Measurements from ENCODE around the gene TAS1R3.
A peak's percentile ranks its signal among the peaks of the same experiment; 100 is the strongest.

The TAS1R3 gene

DNA sequence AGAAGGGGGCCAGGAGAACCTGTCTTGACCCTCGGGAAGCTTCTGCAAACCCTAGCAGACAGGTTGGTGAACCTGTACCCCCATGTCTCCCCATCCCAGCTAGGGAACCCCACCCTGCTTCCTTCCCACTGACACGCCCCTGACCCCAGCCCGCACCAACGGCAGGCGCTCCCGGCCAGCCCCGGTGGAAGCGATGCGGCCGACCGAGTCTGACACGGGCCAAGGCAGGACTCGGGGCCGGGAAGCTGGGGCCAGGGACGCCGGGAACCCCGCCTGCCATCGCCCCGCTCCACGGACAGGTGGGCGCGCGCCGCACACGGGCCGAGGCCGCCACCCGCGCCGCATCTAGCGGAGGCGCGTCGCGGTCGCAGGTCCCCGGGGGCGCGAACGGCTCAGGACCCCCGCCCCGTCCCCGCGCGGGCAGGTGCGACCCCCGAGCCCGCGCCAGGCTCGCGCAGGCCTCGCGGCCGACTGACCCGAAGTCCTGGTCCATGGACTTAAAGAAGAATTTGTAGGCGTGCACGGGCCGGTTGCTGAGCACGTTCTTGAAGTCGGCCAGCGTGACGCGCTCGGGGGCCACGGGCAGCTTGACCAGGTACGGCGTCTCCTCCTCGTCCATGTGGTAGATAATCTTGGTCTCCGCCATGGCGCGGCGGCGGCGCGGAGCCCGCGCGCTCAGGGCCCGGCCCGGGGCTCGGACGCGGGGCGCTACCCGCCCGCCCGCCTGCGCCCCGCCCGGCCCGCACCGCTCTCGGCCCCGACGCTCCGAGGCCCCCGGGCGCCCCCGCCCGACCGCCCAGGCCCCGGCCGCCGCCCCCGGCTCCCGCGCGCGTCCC lies 17.6 kb downstream of the TAS1R3 start:
- Histone ChIP-seq H3K9me3 (replicated peaks; ENCODE audit: insufficient read depth, low read length) (no peaks in the 10 kb centered on the region), H3K27ac (ENCODE audit: low read length) (no peak overlapping the region), H3K9ac (ENCODE audit: low read length) (peak overlapping the region; percentile 61), H3F3A (ENCODE audit: insufficient read depth, low read length) (no peaks in the 10 kb centered on the region), H3K9me2 (replicated peaks; ENCODE audit: insufficient read depth, low read length) (no peaks in the 10 kb centered on the region), H3K4me1 (ENCODE audit: low read length) (no peaks in the 10 kb centered on the region), H3K4me2 (ENCODE audit: low read depth, low read length) (peak overlapping the region; percentile 94), H4K20me1 (ENCODE audit: insufficient read depth, low read length) (no peaks in the 10 kb centered on the region), H3K27me3 (replicated peaks; ENCODE audit: insufficient read depth, low read length) (peaks cover 20% of the 10 kb centered on the region), H3K4me3 (ENCODE audit: low read length) (peak overlapping the region; percentile 74), H2AFZ (ENCODE audit: low read length) (no peak overlapping the region), H3K36me3 (replicated peaks; ENCODE audit: insufficient read depth, low read length) (no peaks in the 10 kb centered on the region), H3K79me2 (ENCODE audit: low read length) (peaks cover 22% of the 10 kb centered on the region)
- TF ChIP-seq EZH2phosphoT487 (IDR thresholded peaks at IDR 0.05; ENCODE audit: low read length) (no peak), EZH2 (optimal IDR thresholded peaks at IDR 0.05; ENCODE audit: low read depth, low read length) (no peak)
- TF ChIP-seq, protein P1, sequence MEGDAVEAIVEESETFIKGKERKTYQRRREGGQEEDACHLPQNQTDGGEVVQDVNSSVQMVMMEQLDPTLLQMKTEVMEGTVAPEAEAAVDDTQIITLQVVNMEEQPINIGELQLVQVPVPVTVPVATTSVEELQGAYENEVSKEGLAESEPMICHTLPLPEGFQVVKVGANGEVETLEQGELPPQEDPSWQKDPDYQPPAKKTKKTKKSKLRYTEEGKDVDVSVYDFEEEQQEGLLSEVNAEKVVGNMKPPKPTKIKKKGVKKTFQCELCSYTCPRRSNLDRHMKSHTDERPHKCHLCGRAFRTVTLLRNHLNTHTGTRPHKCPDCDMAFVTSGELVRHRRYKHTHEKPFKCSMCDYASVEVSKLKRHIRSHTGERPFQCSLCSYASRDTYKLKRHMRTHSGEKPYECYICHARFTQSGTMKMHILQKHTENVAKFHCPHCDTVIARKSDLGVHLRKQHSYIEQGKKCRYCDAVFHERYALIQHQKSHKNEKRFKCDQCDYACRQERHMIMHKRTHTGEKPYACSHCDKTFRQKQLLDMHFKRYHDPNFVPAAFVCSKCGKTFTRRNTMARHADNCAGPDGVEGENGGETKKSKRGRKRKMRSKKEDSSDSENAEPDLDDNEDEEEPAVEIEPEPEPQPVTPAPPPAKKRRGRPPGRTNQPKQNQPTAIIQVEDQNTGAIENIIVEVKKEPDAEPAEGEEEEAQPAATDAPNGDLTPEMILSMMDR (IDR thresholded peaks at IDR 0.05; ENCODE audit: low read length), result no peak
- DNase-seq, result no peak

DNA sequence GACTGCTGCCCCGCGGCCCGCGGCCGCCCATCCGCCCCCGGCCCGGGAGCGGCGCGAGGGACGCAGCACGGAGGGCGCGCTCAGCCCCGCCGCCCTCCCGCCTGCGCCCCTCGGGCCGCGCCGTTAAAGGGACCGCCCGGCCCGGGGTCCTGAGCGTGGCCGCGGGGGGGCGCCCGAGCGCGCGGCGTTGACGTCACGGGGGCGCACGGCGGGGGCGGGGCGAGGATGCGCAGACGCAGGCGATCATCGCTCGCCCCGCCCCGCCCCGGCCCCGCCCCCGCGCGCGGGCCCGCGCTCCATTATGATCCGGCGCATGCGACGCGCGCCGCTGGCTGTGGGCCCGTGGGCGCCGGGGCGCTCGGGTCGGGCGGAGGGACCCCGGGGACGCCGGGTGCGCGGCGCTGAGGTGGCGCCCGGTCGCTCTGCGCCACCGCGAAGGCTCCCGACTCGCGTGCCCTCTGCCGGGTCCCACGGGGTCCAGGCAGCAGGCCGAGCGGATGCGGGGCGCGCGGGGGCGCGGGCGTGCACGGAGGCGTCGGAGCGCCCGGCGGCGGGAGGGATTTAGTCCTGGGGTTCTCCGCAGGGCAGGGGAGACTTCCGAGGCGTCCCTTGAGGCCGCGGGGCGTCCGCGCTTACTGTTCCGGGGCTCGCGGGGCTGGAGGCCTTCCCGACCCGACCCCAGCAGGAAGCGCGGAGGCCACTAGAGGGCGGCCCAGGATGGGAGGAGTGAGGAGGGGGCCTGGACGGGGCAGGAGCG lies 18.4 kb downstream of the TAS1R3 start, which contains the start of gene DVL1:
DVL1 (minus strand) TSS at position 163 of the 757 bp plus-strand sequence. CDS start 353 bp downstream, outside the sequence.
- Histone ChIP-seq H3K79me2 (ENCODE audit: low read length) (peaks cover 22% of the 10 kb centered on the region), H3K4me2 (ENCODE audit: low read depth, low read length) (peak within 1 kb of the TSS; percentile 94), H3K27ac (ENCODE audit: low read length) (no peak within 1 kb of the TSS), H3K4me3 (ENCODE audit: low read length) (peak within 1 kb of the TSS; percentile 74), H3K9me3 (replicated peaks; ENCODE audit: insufficient read depth, low read length) (no peaks in the 10 kb centered on the region), H3F3A (ENCODE audit: insufficient read depth, low read length) (no peaks in the 10 kb centered on the region), H3K9me2 (replicated peaks; ENCODE audit: insufficient read depth, low read length) (no peaks in the 10 kb centered on the region), H3K9ac (ENCODE audit: low read length) (peak within 1 kb of the TSS; percentile 81), H3K27me3 (replicated peaks; ENCODE audit: insufficient read depth, low read length) (peaks cover 28% of the 10 kb centered on the region), H4K20me1 (ENCODE audit: insufficient read depth, low read length) (no peaks in the 10 kb centered on the region), H3K36me3 (replicated peaks; ENCODE audit: insufficient read depth, low read length) (no peaks in the 10 kb centered on the region), H3K4me1 (ENCODE audit: low read length) (no peaks in the 10 kb centered on the region), H2AFZ (ENCODE audit: low read length) (no peak within 1 kb of the TSS)
- DNase-seq, result peak; percentile 67
- TF ChIP-seq, protein P1 (IDR thresholded peaks at IDR 0.05; ENCODE audit: low read length), result peak; percentile 39; the same call in 1 of the 2 replicates
- TF ChIP-seq EZH2 (optimal IDR thresholded peaks at IDR 0.05; ENCODE audit: low read depth, low read length) (no peak), EZH2phosphoT487 (IDR thresholded peaks at IDR 0.05; ENCODE audit: low read length) (no peak)

DNA sequence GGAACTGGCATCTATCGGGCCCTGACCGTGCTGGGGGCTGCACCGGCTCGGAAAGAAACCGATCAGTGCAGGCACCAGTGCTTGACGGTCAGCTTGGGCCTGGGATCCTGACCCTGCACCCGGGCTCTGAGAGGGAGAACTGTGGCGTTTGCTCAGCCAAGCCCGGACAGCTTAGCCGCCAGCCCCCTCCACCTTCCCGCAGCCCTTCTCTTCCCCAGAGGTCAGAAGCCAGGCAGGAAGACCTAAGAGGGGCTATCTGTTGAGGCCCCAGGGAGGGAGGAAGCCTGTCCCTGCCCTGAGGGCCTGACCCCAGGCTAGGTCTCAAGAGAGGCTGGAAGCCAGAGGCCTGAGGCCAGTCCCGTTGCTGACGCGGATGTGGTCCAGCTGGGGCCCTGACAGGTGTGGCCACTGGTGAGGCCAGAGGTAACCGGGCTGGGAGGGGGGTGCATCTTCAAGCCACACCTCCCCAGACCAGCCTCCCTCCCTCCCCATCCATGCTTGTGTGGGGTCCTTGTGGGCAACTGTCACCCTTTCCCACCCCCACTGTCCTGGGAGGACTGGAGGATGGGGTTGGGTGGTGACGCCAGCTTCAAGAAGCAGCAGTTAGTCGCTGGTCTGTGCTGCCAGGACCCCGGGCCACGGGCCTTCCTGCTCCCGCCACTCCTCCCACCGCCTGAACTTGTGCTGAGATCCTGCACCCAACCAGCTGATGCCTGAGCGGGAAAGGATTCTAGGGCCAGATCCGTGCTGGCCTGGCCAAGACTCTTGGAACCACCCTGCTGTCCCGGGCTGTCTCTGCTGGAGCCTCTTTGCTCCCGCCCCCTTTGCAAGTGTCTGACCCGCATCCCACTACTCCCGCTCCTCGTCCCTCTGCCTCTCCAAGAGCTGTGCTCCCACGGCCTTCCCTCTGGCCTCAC lies 20.7 kb downstream of the TAS1R3 start:
- H3K4me3 ChIP-seq (ENCODE audit: low read length), result no peak overlapping the region
- no peaks in the 10 kb centered on the region for H4K20me1 ChIP-seq (ENCODE audit: insufficient read depth, low read length)
- H3K27ac ChIP-seq (ENCODE audit: low read length), result no peak overlapping the region
- H2AFZ ChIP-seq (ENCODE audit: low read length), result no peak overlapping the region
- H3K79me2 ChIP-seq (ENCODE audit: low read length), result peaks cover 17% of the 10 kb centered on the region
- no peak for DNase-seq
- H3F3A ChIP-seq (ENCODE audit: insufficient read depth, low read length), result no peaks in the 10 kb centered on the region
- H3K9me3 ChIP-seq (replicated peaks; ENCODE audit: insufficient read depth, low read length), result no peaks in the 10 kb centered on the region
- no peaks in the 10 kb centered on the region for H3K4me1 ChIP-seq (ENCODE audit: low read length)
- H3K27me3 ChIP-seq (replicated peaks; ENCODE audit: insufficient read depth, low read length), result peaks cover 29% of the 10 kb centered on the region
- H3K36me3 ChIP-seq (replicated peaks; ENCODE audit: insufficient read depth, low read length), result no peaks in the 10 kb centered on the region
- no peak overlapping the region for H3K9ac ChIP-seq (ENCODE audit: low read length)
- TF ChIP-seq, protein P1 (IDR thresholded peaks at IDR 0.05; ENCODE audit: low read length), result no peak
- TF ChIP-seq EZH2phosphoT487 (IDR thresholded peaks at IDR 0.05; ENCODE audit: low read length) (no peak), EZH2 (optimal IDR thresholded peaks at IDR 0.05; ENCODE audit: low read depth, low read length) (no peak)
- H3K9me2 ChIP-seq (replicated peaks; ENCODE audit: insufficient read depth, low read length), result no peaks in the 10 kb centered on the region
- no peak overlapping the region for H3K4me2 ChIP-seq (ENCODE audit: low read depth, low read length)

All from MM.1S (cell line).